Testis (tissue), 2 donors: ENCODE data around the gene PLEKHA3.

Source experiments
- POLR2A ChIP-seq: fragments of 450-650 bp; IDR thresholded peaks from one replicate; pipeline ENCODE4 v1.6.1; 2017; ENCODE audit warnings: antibody characterized with exemption, mild to moderate bottlenecking, moderate library complexity
- TF ChIP-seq, protein P1 (sequence below), 3 experiments: fragments of 450-650 bp in 2 of 3; fragments of 200-600 bp in 1 of 3; sonication (generic) in 1 of 3; IDR thresholded peaks; one replicate each; pipeline ENCODE4 v1.5.1; 2016 to 2019; ENCODE audit warnings: antibody characterized with exemption in 3 of 3, mild to moderate bottlenecking in 2 of 3, moderate library complexity in 1 of 3

GRCh38 chr2:178448968-178449661, 31.1 kb upstream of the PLEKHA3 start:
- TF ChIP-seq, protein P1, sequence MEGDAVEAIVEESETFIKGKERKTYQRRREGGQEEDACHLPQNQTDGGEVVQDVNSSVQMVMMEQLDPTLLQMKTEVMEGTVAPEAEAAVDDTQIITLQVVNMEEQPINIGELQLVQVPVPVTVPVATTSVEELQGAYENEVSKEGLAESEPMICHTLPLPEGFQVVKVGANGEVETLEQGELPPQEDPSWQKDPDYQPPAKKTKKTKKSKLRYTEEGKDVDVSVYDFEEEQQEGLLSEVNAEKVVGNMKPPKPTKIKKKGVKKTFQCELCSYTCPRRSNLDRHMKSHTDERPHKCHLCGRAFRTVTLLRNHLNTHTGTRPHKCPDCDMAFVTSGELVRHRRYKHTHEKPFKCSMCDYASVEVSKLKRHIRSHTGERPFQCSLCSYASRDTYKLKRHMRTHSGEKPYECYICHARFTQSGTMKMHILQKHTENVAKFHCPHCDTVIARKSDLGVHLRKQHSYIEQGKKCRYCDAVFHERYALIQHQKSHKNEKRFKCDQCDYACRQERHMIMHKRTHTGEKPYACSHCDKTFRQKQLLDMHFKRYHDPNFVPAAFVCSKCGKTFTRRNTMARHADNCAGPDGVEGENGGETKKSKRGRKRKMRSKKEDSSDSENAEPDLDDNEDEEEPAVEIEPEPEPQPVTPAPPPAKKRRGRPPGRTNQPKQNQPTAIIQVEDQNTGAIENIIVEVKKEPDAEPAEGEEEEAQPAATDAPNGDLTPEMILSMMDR (IDR thresholded peaks at IDR 0.05): no peak
- TF ChIP-seq POLR2A: no peak
